Keratinocyte (primary cell): ENCODE measurements around the gene SLC41A1. TPM values are rescaled to one million over a fixed set of nuclear protein-coding genes. Genes with fewer than 3 reads are reported as not detected.

ENCODE experiments used
- DNase-seq: peaks from one replicate; pipeline ENCODE4 v3.0.0-alpha.2; 2011; ENCODE audit warnings: low read depth, missing footprints, low spot score
- FAIRE-seq: peaks from 2 replicates; lab custom pipeline; 2011; peaks lifted over from hg19 to GRCh38; lab: Jason Lieb, UNC
- H2AFZ ChIP-seq: 2 replicates; pipeline ENCODE4 v1.6.0; 2012; ENCODE audit warnings: low read length, control low read depth, inconsistent platforms; ENCODE audit not compliant: control insufficient read depth
- H3K27ac ChIP-seq: 2 replicates; pipeline ENCODE4 v1.5.1; 2011; ENCODE audit warnings: low read length; ENCODE audit not compliant: control insufficient read depth, insufficient read depth
- H3K27me3 ChIP-seq: 3 replicates; pipeline ENCODE4 v1.6.0; 2011; ENCODE audit warnings: low read length; ENCODE audit not compliant: control insufficient read depth, insufficient read depth; ENCODE audit errors: extremely low read depth
- H3K36me3 ChIP-seq, 2 experiments: 2 replicates in 1 of 2; 3 replicates in 1 of 2; pipeline ENCODE4 v1.5.1; 2011; ENCODE audit warnings: low read length in 2 of 2, mild to moderate bottlenecking in 1 of 2; ENCODE audit not compliant: control insufficient read depth in 2 of 2, insufficient read depth in 2 of 2; ENCODE audit errors: extremely low read depth in 1 of 2
- H3K4me1 ChIP-seq: 3 replicates; pipeline ENCODE4 v1.5.1; 2011; ENCODE audit warnings: low read length; ENCODE audit not compliant: control insufficient read depth, insufficient read depth; ENCODE audit errors: extremely low read depth
- H3K4me2 ChIP-seq: 3 replicates; pipeline ENCODE4 v1.6.0; 2011; ENCODE audit warnings: low read depth, low read length; ENCODE audit not compliant: control insufficient read depth, insufficient read depth; ENCODE audit errors: extremely low read depth
- H3K4me3 ChIP-seq, 3 experiments: fragments of 200-600 bp in 1 of 3; sonication (generic) in 1 of 3; 2 replicates in 2 of 3; 3 replicates in 1 of 3; pipeline ENCODE4 v1.5.1; 2011 to 2016; ENCODE audit warnings: low read length in 3 of 3, mild to moderate bottlenecking in 3 of 3, control low read depth in 2 of 3, inconsistent platforms in 1 of 3, low read depth in 1 of 3, mixed read lengths in 1 of 3, mixed run types in 1 of 3, moderate library complexity in 1 of 3; ENCODE audit not compliant: control insufficient read depth in 2 of 3, insufficient read depth in 2 of 3; ENCODE audit errors: extremely low read depth in 1 of 3
- H3K79me2 ChIP-seq: 2 replicates; pipeline ENCODE4 v1.6.0; 2012; ENCODE audit warnings: low read length; ENCODE audit not compliant: control insufficient read depth, insufficient read depth
- H3K9ac ChIP-seq: 3 replicates; pipeline ENCODE4 v1.6.0; 2011; ENCODE audit warnings: low read length; ENCODE audit not compliant: control insufficient read depth, insufficient read depth; ENCODE audit errors: extremely low read depth
- H3K9me1 ChIP-seq: 3 replicates; pipeline ENCODE4 v1.6.0; 2011; ENCODE audit warnings: low read length; ENCODE audit not compliant: control insufficient read depth, insufficient read depth; ENCODE audit errors: extremely low read depth
- H3K9me3 ChIP-seq: 2 replicates; pipeline ENCODE4 v1.5.1; 2012; ENCODE audit warnings: low read depth, low read length; ENCODE audit not compliant: control insufficient read depth
- H4K20me1 ChIP-seq: 3 replicates; pipeline ENCODE4 v1.6.0; 2011; ENCODE audit warnings: low read length; ENCODE audit not compliant: control insufficient read depth, insufficient read depth; ENCODE audit errors: extremely low read depth
- CTCF ChIP-seq, 3 experiments: IDR thresholded peaks in 1 of 3; conservative IDR thresholded peaks in 1 of 3; optimal IDR thresholded peaks in 1 of 3; 2 replicates in 2 of 3; 3 replicates in 1 of 3; pipeline versions ENCODE3 to v1.5.1; 2011; ENCODE audit warnings: low read length in 3 of 3, mild to moderate bottlenecking in 3 of 3, moderate library complexity in 2 of 3, control low read depth in 1 of 3, inconsistent platforms in 1 of 3; ENCODE audit not compliant: insufficient read depth in 2 of 3; ENCODE audit errors: extremely low read depth in 1 of 3
- EZH2 ChIP-seq: IDR thresholded peaks from one replicate; pipeline ENCODE4 v1.6.1; 2012; ENCODE audit warnings: inconsistent platforms, mild to moderate bottlenecking, low read length, moderate library complexity
- dilution Hi-C: fragments of 300-500 bp; cut with MboI; formaldehyde crosslinking; loops from one replicate; pipeline ENCODE4 v1.7.0; 2020; ENCODE audit warnings: low sequenced_read_pairs; ENCODE audit not compliant: extremely low pct_ligation_motif_present
- polyA plus RNA-seq, 5 experiments: library from polyadenylated mRNA; depleted of rRNA in 3 of 5; stranded (reverse) in 3 of 5; stranded (forward) in 1 of 5; unstranded in 1 of 5; fragments of >200 nt; gene quantifications; 1 replicate in 1 of 5; 2 replicates in 3 of 5; 3 replicates in 1 of 5; pipeline versions ENCODE4 v1.2.1 to v1.2.3, GENCODE V29; 2011 to 2012; ENCODE audit warnings: missing spikeins in 2 of 5, low read depth in 1 of 5, low replicate concordance in 1 of 5

SLC41A1 gene
- polyA plus RNA-seq, 1 donor (not counting 4 experiments of a cell fraction or from before 2014, with no cell fraction given) = 21.7 TPM

GRCh38 chr1:205851993-205852392, 39.0 kb upstream of the SLC41A1 start:
- no peaks in the 10 kb centered on the region for H4K20me1 ChIP-seq
- no peak overlapping the region for H3K9ac ChIP-seq
- no peak overlapping the region for H3K27ac ChIP-seq
- H3K27me3 ChIP-seq = peaks cover 8% of the 10 kb centered on the region
- H3K4me1 ChIP-seq = peaks cover 4% of the 10 kb centered on the region
- H2AFZ ChIP-seq = no peak overlapping the region
- dilution Hi-C loops = no loop called here
- FAIRE-seq (no peak), DNase-seq (no peak)
- H3K9me3 ChIP-seq = peaks cover 2% of the 10 kb centered on the region
- H3K4me2 ChIP-seq = no peak overlapping the region
- H3K36me3 ChIP-seq = no peaks in the 10 kb centered on the region
- no peaks in the 10 kb centered on the region for H3K9me1 ChIP-seq
- TF ChIP-seq EZH2 (no peak), CTCF (optimal IDR thresholded peaks at IDR 0.05 in 1 of 3, IDR thresholded peaks at IDR 0.05 in 1 of 3, conservative IDR thresholded peaks at IDR 0.05 in 1 of 3; ENCODE audit: extremely low read depth in 1 of 3, insufficient read depth in 2 of 3, low read length in 3 of 3) (no peak)
- no peaks in the 10 kb centered on the region for H3K79me2 ChIP-seq
- no peak overlapping the region for H3K4me3 ChIP-seq

DNA sequence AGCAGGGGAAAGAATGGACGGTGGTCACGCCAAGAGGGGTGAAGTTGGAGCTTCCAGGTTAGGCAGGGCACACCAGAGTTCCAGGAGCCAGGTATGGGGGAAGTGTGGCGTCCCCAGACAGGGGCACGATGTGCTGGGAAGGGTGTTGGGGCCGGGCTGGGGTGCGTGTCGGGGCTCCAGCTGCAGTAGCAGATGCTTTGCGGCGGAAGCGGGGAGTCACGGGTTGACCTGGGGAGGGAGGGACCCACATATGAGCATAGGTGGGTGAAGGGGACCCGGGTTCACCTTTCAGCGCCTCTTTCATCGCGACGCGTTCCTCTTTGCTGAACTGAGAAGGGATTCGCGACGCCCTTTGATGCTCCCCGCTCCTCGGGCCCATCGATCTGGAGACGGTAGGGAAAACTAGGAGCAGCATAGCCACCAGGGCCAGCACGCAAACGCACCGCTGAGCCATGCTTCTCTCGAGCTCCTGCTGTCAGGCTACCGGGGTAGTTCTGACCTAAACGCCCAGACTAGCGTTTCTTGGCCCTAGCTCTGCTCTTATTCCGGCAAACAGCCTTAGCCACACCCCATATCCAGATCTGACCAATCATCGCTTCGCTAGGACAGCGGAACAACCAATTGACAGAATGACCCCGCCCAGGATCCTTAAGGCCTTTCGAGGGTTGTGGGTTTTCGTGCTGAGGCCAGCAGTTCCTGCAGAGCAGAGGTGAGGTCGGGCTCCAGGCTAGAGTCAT, 36.8 kb upstream of the SLC41A1 start, which contains the start of gene PM20D1:
TSS of gene PM20D1 (minus strand) at position 514 of the 737 bp plus-strand sequence. CDS start at position 454, 60 bp downstream.
- Histone ChIP-seq H3K4me3 (peak within 1 kb of the TSS; percentile 27 to 56 (median 30)), H3K27me3 (peaks cover 8% of the 10 kb centered on the region), H3K79me2 (no peaks in the 10 kb centered on the region), H3K9me3 (peaks cover 2% of the 10 kb centered on the region), H3K4me1 (peaks cover 4% of the 10 kb centered on the region), H3K27ac (no peak within 1 kb of the TSS), H3K9ac (no peak within 1 kb of the TSS), H2AFZ (peak within 1 kb of the TSS; percentile 95), H3K4me2 (peak within 1 kb of the TSS; percentile 87), H3K36me3 (no peaks in the 10 kb centered on the region), H4K20me1 (no peaks in the 10 kb centered on the region), H3K9me1 (no peaks in the 10 kb centered on the region)
- dilution Hi-C loops = no loop called here
- DNase-seq (peak; percentile 32), FAIRE-seq (peak; percentile 71)
- TF ChIP-seq CTCF (optimal IDR thresholded peaks at IDR 0.05 in 1 of 3, IDR thresholded peaks at IDR 0.05 in 1 of 3, conservative IDR thresholded peaks at IDR 0.05 in 1 of 3; ENCODE audit: extremely low read depth in 1 of 3, insufficient read depth in 2 of 3, low read length in 3 of 3) = no peak
- TF ChIP-seq EZH2 = no peak
